Choroid plexus epithelial cell (primary cell): ENCODE measurements around the gene IFNAR2.

Experiments
- DNase-seq: peaks from one replicate; pipeline ENCODE4 v3.0.0-alpha.2; 2010; ENCODE audit warnings: low read depth
- H3K4me3 ChIP-seq: 2 replicates; pipeline ENCODE4 v1.5.1; 2011; ENCODE audit warnings: low read depth, mild to moderate bottlenecking, control low read depth, low read length, moderate library complexity
- CTCF ChIP-seq: conservative IDR thresholded peaks from 2 replicates; pipeline ENCODE4 v1.5.1; 2011; ENCODE audit warnings: low read depth, mild to moderate bottlenecking, control low read depth, inconsistent platforms, low read length, moderate library complexity

IFNAR2 gene

GRCh38 chr21:33278721-33279120 is 49.0 kb downstream of the IFNAR2 start:
- DNase-seq, result no peak
- TF ChIP-seq CTCF, result no peak
- no peak overlapping the region for H3K4me3 ChIP-seq

- no peak overlapping the region for H3K4me3 ChIP-seq
- no peak for DNase-seq
- TF ChIP-seq CTCF, result no peak
Measured at GRCh38 chr21:33279330-33279820, 49.6 kb downstream of the IFNAR2 start.
